ENCODE measurements around the gene PNN.

GRCh38 chr14:39211109-39211741 is 36.2 kb downstream of the PNN start:
- TF ChIP-seq CTCF (conservative IDR thresholded peaks at IDR 0.05) (no peak), EZH2 (IDR thresholded peaks at IDR 0.05; ENCODE audit: low read depth) (no peak)
